A549 (cell line): ENCODE results near the gene ATP9B. TPM values are rescaled to one million over a fixed set of nuclear protein-coding genes. Genes with fewer than 3 reads are reported as not detected.

ENCODE experiments used
- ATAC-seq, 2 experiments: fragments of 200-7000 bp in 1 of 2; fragments of >200 bp in 1 of 2; cut with Nextera tagmentation in 1 of 2; cut with Tn5 transposase in 1 of 2; 3 replicates each; pipeline versions ENCODE4 v1.8.0 to v1.9.1; 2018 to 2020; ENCODE audit warnings: mild to moderate bottlenecking in 1 of 2, moderate library complexity in 1 of 2
- CTCF ChIA-PET: fragments of 300-600 bp; sonication (Branson Sonifier 250); formaldehyde crosslinking; extraction: SDS; loops from one replicate; lab custom pipeline; 2021; ENCODE audit warnings: antibody characterized with exemption, inconsistent platforms; lab: Yijun Ruan, JAX
- POLR2A ChIA-PET: fragments of 350-600 bp; formaldehyde crosslinking; extraction: SDS; loops from one replicate; lab custom pipeline; 2021; ENCODE audit warnings: antibody characterized with exemption, inconsistent platforms; lab: Yijun Ruan, JAX
- DNase-seq, 2 experiments: peaks; one replicate each; pipeline versions ENCODE4 v3.0.0 to v3.0.0-alpha.2; 2011 to 2016; ENCODE audit warnings: low read depth in 1 of 2, low spot score in 1 of 2
- FAIRE-seq: peaks from 2 replicates; lab custom pipeline; 2011; peaks lifted over from hg19 to GRCh38; lab: Jason Lieb, UNC
- H3K27ac ChIP-seq, 2 experiments: fragments of >200 bp; sonication (Bioruptor Twin); formaldehyde crosslinking; 3 replicates each; pipeline ENCODE4 v1.5.1; 2016 to 2017
- H3K4me1 ChIP-seq: fragments of >200 bp; sonication (Bioruptor Twin); formaldehyde crosslinking; 3 replicates; pipeline ENCODE4 v1.6.1; 2016
- H3K4me2 ChIP-seq: fragments of >200 bp; sonication (Bioruptor Twin); formaldehyde crosslinking; 3 replicates; pipeline ENCODE4 v1.6.1; 2016
- H3K4me3 ChIP-seq: fragments of >200 bp; sonication (Bioruptor Twin); formaldehyde crosslinking; 3 replicates; pipeline ENCODE4 v1.5.1; 2016
- H3K9me3 ChIP-seq: fragments of >200 bp; sonication (Bioruptor Twin); formaldehyde crosslinking; 3 replicates; pipeline ENCODE4 v1.6.1; 2016
- CBX2 ChIP-seq: fragments of 200-600 bp; sonication (generic); IDR thresholded peaks from 2 replicates; pipeline ENCODE4 v1.6.1; 2016; ENCODE audit warnings: low read depth, mild to moderate bottlenecking, borderline replicate concordance
- CEBPB ChIP-seq, 2 experiments: fragments of >200 bp in 1 of 2; sonication (Bioruptor Twin) in 1 of 2; formaldehyde crosslinking in 1 of 2; IDR thresholded peaks; 2 replicates each; pipeline ENCODE4 v1.6.1; 2012 to 2016
- EHF ChIP-seq: fragments of 250-450 bp; sonication (Bioruptor Pico); IDR thresholded peaks from 2 replicates; pipeline ENCODE4 v1.5.0; 2020; ENCODE audit warnings: mild to moderate bottlenecking
- EP300 ChIP-seq, 2 experiments: fragments of >200 bp; sonication (Bioruptor Twin); formaldehyde crosslinking; IDR thresholded peaks; 2 replicates in 1 of 2; 3 replicates in 1 of 2; pipeline ENCODE4 v1.6.1; 2016 to 2017
- ESRRA ChIP-seq: fragments of 150-350 bp; IDR thresholded peaks from 2 replicates; pipeline ENCODE4 v1.6.1; 2014; ENCODE audit warnings: mild to moderate bottlenecking, low read length, borderline replicate concordance
- HDAC2 ChIP-seq: fragments of 200-600 bp; sonication (generic); IDR thresholded peaks from 2 replicates; pipeline ENCODE4 v1.6.1; 2016
- HOXB5 ChIP-seq: fragments of 250-450 bp; sonication (Bioruptor Pico); IDR thresholded peaks from 2 replicates; pipeline ENCODE4 v1.5.0; 2020; ENCODE audit warnings: mild to moderate bottlenecking, moderate library complexity
- JUN ChIP-seq, 2 experiments: fragments of >200 bp; sonication (Bioruptor Twin); formaldehyde crosslinking; IDR thresholded peaks; 2 replicates in 1 of 2; 3 replicates in 1 of 2; pipeline ENCODE4 v1.6.1; 2016 to 2017
- JUNB ChIP-seq: fragments of >200 bp; sonication (Bioruptor Twin); formaldehyde crosslinking; IDR thresholded peaks from 2 replicates; pipeline ENCODE4 v1.6.1; 2016
- KDM1A ChIP-seq: fragments of 200-600 bp; sonication (generic); IDR thresholded peaks from 2 replicates; pipeline ENCODE4 v1.6.1; 2016; ENCODE audit warnings: low read depth, mild to moderate bottlenecking
- KDM5A ChIP-seq: fragments of 200-600 bp; sonication (generic); IDR thresholded peaks from 2 replicates; pipeline ENCODE4 v1.6.1; 2016; ENCODE audit warnings: antibody characterized with exemption, mild to moderate bottlenecking
- MAX ChIP-seq: IDR thresholded peaks from 2 replicates; pipeline ENCODE4 v1.6.1; 2012
- MAZ ChIP-seq: fragments of 150-350 bp; IDR thresholded peaks from 2 replicates; pipeline ENCODE4 v1.6.1; 2014; ENCODE audit warnings: antibody characterized with exemption, low read depth, low read length, borderline replicate concordance
- NFE2L2 ChIP-seq: fragments of 150-350 bp; conservative IDR thresholded peaks from 2 replicates; pipeline ENCODE4 v1.6.1; 2014; ENCODE audit warnings: low read length
- NPAS2 ChIP-seq: fragments of 250-450 bp; sonication (Bioruptor Pico); IDR thresholded peaks from 2 replicates; pipeline ENCODE4 v1.8.0; 2022; ENCODE audit warnings: mild to moderate bottlenecking, moderate library complexity, borderline replicate concordance
- PHF8 ChIP-seq: fragments of 200-600 bp; sonication (generic); IDR thresholded peaks from 2 replicates; pipeline ENCODE4 v1.6.1; 2016; ENCODE audit warnings: low read depth, mild to moderate bottlenecking, antibody characterized with exemption, moderate library complexity, borderline replicate concordance
- POLR2AphosphoS2 ChIP-seq: conservative IDR thresholded peaks from 2 replicates; pipeline ENCODE4 v1.6.1; 2012; ENCODE audit warnings: low read length, improper control_type of control experiment, inconsistent platforms
- RARB ChIP-seq: fragments of 250-450 bp; sonication (Bioruptor Pico); IDR thresholded peaks from 2 replicates; pipeline ENCODE4 v1.8.0; 2021; ENCODE audit warnings: mild to moderate bottlenecking, moderate library complexity
- RFX5 ChIP-seq: fragments of 450-650 bp; IDR thresholded peaks from 2 replicates; pipeline ENCODE4 v1.7.1; 2014; ENCODE audit warnings: antibody characterized with exemption, mild to moderate bottlenecking, moderate library complexity
- RNF2 ChIP-seq: fragments of 200-600 bp; sonication (generic); IDR thresholded peaks from 2 replicates; pipeline ENCODE4 v1.6.1; 2016; ENCODE audit warnings: low read depth, mild to moderate bottlenecking, antibody characterized with exemption, moderate library complexity, borderline replicate concordance
- SMC3 ChIP-seq: fragments of >200 bp; sonication (Bioruptor Twin); formaldehyde crosslinking; IDR thresholded peaks from 3 replicates; pipeline ENCODE4 v1.6.1; 2018; ENCODE audit warnings: inconsistent platforms
- TFCP2L1 ChIP-seq: fragments of 250-450 bp; sonication (Bioruptor Pico); IDR thresholded peaks from 2 replicates; pipeline ENCODE4 v1.5.0; 2021; ENCODE audit warnings: mild to moderate bottlenecking
- ZNF302 ChIP-seq: fragments of 250-450 bp; sonication (Bioruptor Pico); IDR thresholded peaks from 2 replicates; pipeline ENCODE4 v1.9.0; 2021; ENCODE audit warnings: inconsistent platforms, mild to moderate bottlenecking, moderate library complexity
- ZSCAN20 ChIP-seq: fragments of 250-450 bp; sonication (Bioruptor Pico); IDR thresholded peaks from 2 replicates; pipeline ENCODE4 v1.8.0; 2022; ENCODE audit warnings: mild to moderate bottlenecking, moderate library complexity
- WGBS: methylation state at CpG from one replicate; pipeline ENCODE4 v1.1.6; 2017; ENCODE audit errors: missing lambda C conversion rate; 5-methylcytosine and 5-hydroxymethylcytosine counted together
- polyA plus RNA-seq, 4 experiments: library from polyadenylated mRNA; depleted of rRNA in 3 of 4; stranded (reverse); fragments of >200 nt; fragmentation: RNase III in 1 of 4; extraction: RNeasy Plus Mini Kit Qiagen cat#74134 plus additional on column Dnase treatment in 1 of 4; gene quantifications; 2 replicates in 3 of 4; 3 replicates in 1 of 4; pipeline ENCODE4 v1.2.3, GENCODE V29; 2011 to 2017
- TF ChIP-seq, protein P1 (sequence below): fragments of >200 bp; sonication (Bioruptor Twin); formaldehyde crosslinking; IDR thresholded peaks from 3 replicates; pipeline ENCODE4 v1.6.1; 2016
- TF ChIP-seq, protein P2 (sequence below): IDR thresholded peaks from 2 replicates; pipeline ENCODE4 v1.6.1; 2012; ENCODE audit warnings: low read depth, borderline replicate concordance
- TF ChIP-seq, protein P3 (sequence below): fragments of 150-350 bp; IDR thresholded peaks from 2 replicates; pipeline ENCODE4 v1.6.1; 2014; ENCODE audit warnings: low read depth, mild to moderate bottlenecking, low read length
- TF ChIP-seq, protein P4 (sequence below): fragments of 450-650 bp; IDR thresholded peaks from 2 replicates; pipeline ENCODE4 v1.6.1; 2014; ENCODE audit warnings: antibody characterized with exemption

Gene ATP9B
- polyA plus RNA-seq, 2 of the 4 experiments (the other 2 are of a cell fraction): 22.6 to 35.7 TPM

DNA sequence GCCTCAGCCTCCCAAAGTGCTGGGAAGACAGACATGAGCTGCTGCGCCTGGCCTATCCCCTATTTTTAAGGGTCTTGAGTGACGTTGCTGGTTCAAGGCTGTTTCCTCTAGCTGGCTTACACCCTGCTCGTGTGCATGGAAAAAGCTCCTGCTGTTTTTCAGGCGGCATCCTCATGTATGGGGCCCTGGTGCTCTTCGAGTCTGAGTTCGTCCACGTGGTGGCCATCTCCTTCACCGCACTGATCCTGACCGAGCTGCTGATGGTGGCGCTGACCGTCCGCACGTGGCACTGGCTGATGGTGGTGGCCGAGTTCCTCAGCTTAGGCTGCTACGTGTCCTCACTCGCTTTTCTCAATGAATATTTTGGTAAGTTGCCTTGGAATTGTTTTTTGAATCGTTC, 304.5 kb downstream of the ATP9B start:
- no peak for DNase-seq
- ChIA-PET CTCF (interaction anchor here (2.3 kb wide), 1 partner anchor 156 kb away, joined by 8 read pairs; no protein-coding TSS in a partner anchor), POLR2A (no interaction called here)
- FAIRE-seq: no peak
- Histone ChIP-seq H3K4me3 (no peak overlapping the region), H3K27ac (no peak overlapping the region), H3K4me1 (no peaks in the 10 kb centered on the region), H3K4me2 (no peak overlapping the region), H3K9me3 (no peaks in the 10 kb centered on the region)
- 93% methylated on average over 17 of the region's 17 CpGs for WGBS
- ATAC-seq: no peak
- TF ChIP-seq, protein P1, sequence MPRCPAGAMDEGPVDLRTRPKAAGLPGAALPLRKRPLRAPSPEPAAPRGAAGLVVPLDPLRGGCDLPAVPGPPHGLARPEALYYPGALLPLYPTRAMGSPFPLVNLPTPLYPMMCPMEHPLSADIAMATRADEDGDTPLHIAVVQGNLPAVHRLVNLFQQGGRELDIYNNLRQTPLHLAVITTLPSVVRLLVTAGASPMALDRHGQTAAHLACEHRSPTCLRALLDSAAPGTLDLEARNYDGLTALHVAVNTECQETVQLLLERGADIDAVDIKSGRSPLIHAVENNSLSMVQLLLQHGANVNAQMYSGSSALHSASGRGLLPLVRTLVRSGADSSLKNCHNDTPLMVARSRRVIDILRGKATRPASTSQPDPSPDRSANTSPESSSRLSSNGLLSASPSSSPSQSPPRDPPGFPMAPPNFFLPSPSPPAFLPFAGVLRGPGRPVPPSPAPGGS: no peak
- TF ChIP-seq, protein P2, sequence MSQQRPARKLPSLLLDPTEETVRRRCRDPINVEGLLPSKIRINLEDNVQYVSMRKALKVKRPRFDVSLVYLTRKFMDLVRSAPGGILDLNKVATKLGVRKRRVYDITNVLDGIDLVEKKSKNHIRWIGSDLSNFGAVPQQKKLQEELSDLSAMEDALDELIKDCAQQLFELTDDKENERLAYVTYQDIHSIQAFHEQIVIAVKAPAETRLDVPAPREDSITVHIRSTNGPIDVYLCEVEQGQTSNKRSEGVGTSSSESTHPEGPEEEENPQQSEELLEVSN: no peak
- TF ChIP-seq KDM5A: no peak
- TF ChIP-seq TFCP2L1 (CRISPR knock-in tag): no peak
- no peak for TF ChIP-seq ZNF302
- TF ChIP-seq JUNB: no peak
- no peak for TF ChIP-seq NPAS2 (CRISPR knock-in tag)
- no peak for TF ChIP-seq PHF8
- TF ChIP-seq POLR2AphosphoS2: no peak
- TF ChIP-seq KDM1A: no peak
- TF ChIP-seq RARB: no peak
- TF ChIP-seq, all 56 proteins: peak for 0

DNA sequence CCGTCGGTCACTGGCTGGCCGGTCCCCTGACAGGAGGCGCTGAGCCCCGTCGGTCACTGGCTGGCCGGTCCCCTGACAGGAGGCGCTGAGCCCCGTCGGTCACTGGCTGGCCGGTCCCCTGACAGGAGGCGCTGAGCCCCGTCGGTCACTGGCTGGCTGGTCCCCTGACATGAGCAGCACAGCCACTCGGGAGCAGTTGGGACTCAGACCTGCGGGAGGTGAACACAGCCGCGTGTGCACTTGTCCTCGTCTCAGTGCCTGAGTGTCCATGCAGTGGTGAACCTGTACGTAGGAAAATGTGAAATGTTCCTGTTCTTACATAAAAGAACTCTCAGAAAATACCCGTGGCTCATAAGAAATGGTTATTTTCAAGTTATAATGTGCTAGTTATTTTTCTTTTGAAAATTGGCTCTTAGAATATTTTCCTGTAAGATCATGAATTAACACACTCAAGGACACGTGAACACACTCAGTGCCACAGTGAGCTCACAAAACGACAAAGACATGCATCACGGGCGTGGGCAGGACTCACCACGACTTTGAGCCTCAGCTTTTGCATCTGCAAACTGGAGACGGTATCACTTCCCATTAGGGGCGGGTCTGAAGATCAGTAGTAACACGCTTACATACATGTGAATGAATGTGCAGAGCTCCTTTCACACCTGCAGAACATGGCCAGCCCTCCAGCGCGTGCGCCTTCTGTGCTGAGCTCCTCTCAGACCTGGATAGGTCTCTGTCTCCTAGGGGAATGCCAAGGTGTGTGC, 305.4 kb downstream of the ATP9B start:
- ChIA-PET POLR2A (no interaction called here), CTCF (interaction anchor here (1.0 to 11.7 kb wide), 5 partner anchors 16 to 270 kb away, joined by 3 to 144 read pairs (median 8); no protein-coding TSS in a partner anchor)
- DNase-seq: no peak

DNA sequence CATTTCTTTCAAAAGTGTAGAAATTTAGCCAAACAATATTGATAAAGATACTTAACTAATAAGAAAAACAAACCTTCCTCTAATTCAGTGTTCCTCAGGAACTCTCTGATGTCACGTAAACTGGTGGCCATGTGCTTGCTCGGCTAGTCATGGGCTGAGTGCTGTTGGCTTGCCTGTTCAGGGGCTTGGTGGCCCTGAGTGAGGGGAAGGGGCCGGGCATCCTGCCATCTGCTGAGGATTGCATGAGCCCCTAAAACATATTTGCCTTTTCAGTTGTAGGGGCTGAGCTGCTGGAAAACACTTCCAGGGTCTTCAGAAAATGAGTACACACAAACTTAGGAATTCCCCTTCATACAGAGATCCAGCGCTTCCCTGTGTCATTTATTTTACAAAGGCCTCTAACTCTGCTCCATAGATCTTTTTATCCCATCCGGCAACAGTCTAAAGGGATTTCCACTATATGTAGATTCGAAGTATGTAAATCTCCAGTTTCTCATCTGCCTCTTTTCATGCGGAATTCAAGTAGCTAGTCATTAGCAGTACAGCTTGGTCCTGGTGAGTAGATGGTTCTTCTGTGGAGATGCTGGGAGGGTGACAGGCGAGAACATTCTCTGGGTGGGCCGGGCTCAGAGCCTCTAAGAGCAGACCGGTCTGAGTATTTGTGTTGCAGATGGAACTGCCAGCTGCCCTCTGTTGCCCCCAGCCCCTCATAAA, 306.4 kb downstream of the ATP9B start:
- no peak for TF ChIP-seq ESRRA
- TF ChIP-seq MAZ: no peak
- TF ChIP-seq HDAC2: no peak
- TF ChIP-seq, protein P3, sequence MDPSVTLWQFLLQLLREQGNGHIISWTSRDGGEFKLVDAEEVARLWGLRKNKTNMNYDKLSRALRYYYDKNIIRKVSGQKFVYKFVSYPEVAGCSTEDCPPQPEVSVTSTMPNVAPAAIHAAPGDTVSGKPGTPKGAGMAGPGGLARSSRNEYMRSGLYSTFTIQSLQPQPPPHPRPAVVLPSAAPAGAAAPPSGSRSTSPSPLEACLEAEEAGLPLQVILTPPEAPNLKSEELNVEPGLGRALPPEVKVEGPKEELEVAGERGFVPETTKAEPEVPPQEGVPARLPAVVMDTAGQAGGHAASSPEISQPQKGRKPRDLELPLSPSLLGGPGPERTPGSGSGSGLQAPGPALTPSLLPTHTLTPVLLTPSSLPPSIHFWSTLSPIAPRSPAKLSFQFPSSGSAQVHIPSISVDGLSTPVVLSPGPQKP: no peak
- TF ChIP-seq CBX2: no peak
- TF ChIP-seq NFE2L2: no peak
- TF ChIP-seq EP300 (IDR thresholded peaks at IDR 0.05): no peak
- no peak for TF ChIP-seq JUN (IDR thresholded peaks at IDR 0.05)
- TF ChIP-seq EHF: no peak
- TF ChIP-seq MAX: no peak
- no peak for TF ChIP-seq RNF2
- POLR2A ChIA-PET: no interaction called here
- CTCF ChIA-PET: interaction anchor here (1.0 to 11.7 kb wide), 5 partner anchors 15 to 269 kb away, joined by 3 to 144 read pairs (median 5); no protein-coding TSS in a partner anchor

More for the DNA sequence above, 305.4 kb downstream of the ATP9B start:
- H3K4me2 ChIP-seq: no peak overlapping the region
- ATAC-seq (no peak), FAIRE-seq (no peak)
- TF ChIP-seq HDAC2 (no peak), ZSCAN20 (CRISPR knock-in tag) (no peak), NFE2L2 (no peak), EP300 (IDR thresholded peaks at IDR 0.05) (no peak), RFX5 (no peak), HOXB5 (CRISPR knock-in tag) (no peak), CEBPB (IDR thresholded peaks at IDR 0.05) (no peak), NPAS2 (CRISPR knock-in tag) (no peak), SMC3 (no peak), KDM1A (no peak)
- TF ChIP-seq, protein P4, sequence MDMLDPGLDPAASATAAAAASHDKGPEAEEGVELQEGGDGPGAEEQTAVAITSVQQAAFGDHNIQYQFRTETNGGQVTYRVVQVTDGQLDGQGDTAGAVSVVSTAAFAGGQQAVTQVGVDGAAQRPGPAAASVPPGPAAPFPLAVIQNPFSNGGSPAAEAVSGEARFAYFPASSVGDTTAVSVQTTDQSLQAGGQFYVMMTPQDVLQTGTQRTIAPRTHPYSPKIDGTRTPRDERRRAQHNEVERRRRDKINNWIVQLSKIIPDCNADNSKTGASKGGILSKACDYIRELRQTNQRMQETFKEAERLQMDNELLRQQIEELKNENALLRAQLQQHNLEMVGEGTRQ: no peak
- H3K4me1 ChIP-seq: no peaks in the 10 kb centered on the region
- no peak overlapping the region for H3K4me3 ChIP-seq
- no peak overlapping the region for H3K27ac ChIP-seq
- 93% methylated on average over 15 of the region's 32 CpGs for WGBS
- H3K9me3 ChIP-seq: no peaks in the 10 kb centered on the region

More for the DNA sequence above, 306.4 kb downstream of the ATP9B start:
- DNase-seq (no peak), ATAC-seq (no peak), FAIRE-seq (no peak)
- no peaks in the 10 kb centered on the region for H3K9me3 ChIP-seq
- no peak overlapping the region for H3K27ac ChIP-seq
- 92% methylated on average over 10 of the region's 10 CpGs for WGBS
- no peak overlapping the region for H3K4me2 ChIP-seq
- no peak overlapping the region for H3K4me3 ChIP-seq
- no peaks in the 10 kb centered on the region for H3K4me1 ChIP-seq
